Erythroblast (primary cell): ENCODE data around the gene RIPK3.

Experiments used
- DNase-seq, 2 experiments: peaks; one replicate each; lab custom pipeline; 2025; lab: John Stamatoyannopoulos, UW
- GATA1 ChIP-seq: IDR thresholded peaks from 2 replicates; pipeline ENCODE4 v1.6.1; 2011; ENCODE audit warnings: low read depth, mild to moderate bottlenecking, control low read depth, low read length, moderate library complexity
- POLR2A ChIP-seq: IDR thresholded peaks from 2 replicates; pipeline ENCODE4 v1.6.1; 2011; ENCODE audit warnings: mild to moderate bottlenecking, low read length

The RIPK3 gene

DNA sequence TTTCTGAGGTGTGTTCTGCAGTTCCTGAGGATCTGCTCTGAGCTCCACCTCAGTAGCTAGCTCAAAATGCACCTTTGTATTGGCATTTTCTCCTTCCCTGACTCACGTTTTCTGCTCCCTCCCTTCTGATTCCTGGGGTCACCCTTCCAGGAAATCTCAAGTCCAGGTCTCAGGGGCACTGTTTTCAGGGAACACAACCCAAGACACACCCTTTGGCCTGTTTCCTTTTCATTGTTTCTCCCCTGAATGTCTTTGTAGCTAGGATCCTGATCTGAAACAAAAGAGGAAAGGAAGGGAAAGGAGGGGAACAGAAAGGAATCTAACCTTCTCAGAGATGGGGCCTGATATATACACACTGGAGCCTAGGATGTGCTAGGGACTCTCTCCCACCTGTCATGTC is 7.3 kb upstream of the RIPK3 start:
- DNase-seq = no peak
- no peak for TF ChIP-seq POLR2A
- no peak for TF ChIP-seq GATA1

DNA sequence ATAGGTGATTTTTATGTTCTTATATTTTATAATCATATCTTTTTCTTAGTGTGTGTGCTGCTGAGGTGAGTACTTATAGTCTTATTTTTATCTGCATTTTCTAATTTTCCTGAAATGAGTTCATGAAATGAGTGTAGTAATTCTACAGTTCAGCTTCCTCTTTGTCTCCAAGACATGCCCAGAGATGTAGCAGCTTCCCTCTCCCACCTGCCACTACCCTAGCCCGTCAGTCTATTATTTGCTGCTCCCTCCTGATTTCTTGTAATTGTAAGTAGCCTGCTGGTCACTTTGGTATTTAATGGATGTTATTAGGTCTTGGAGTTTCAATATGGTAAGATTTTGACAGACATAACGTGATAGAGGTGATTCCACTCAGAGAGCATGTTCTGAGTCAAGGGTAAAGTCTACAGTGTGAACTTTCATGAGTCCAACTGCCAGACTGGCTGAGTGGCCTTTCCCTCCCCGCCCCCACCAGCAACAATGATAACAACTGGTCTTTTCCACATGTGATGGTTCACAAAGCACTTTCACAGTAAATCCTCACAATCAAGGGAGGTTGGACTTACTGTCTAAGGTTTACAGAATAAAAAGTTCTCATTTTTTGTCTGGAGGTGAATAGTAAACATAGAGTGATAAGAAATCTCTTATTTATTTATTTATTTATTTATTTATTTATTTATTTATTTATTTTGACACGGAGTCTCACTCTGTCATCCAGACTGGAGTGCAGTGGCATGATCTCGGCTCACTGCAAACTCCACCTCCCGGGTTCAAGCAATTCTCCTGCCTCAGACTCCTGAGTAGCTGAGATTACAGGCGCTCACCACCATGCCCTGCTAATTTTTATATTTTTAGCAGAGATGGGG is 4.2 kb upstream of the RIPK3 start:
- TF ChIP-seq POLR2A = no peak
- TF ChIP-seq GATA1 = no peak
- no peak for DNase-seq

DNA sequence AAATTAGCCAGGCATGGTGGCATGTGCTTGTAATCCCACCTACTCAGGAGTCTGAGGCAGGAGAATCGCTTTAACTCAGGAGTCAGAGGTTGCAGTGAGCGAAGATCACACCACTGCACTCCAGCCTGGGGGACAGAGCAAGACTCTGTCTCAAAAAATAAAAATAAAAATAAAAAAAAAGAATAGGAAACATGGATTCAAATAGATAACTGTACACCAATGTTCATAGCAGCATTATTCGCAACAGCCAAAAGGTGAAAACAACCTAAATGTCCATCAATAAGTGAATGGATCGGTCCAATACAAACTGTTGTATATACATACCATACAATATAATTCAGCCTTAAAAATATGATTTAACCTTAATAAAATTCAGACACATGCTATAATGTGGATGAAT is 3.1 kb upstream of the RIPK3 start:
- TF ChIP-seq GATA1 (no peak), POLR2A (no peak)
- no peak for DNase-seq

DNA sequence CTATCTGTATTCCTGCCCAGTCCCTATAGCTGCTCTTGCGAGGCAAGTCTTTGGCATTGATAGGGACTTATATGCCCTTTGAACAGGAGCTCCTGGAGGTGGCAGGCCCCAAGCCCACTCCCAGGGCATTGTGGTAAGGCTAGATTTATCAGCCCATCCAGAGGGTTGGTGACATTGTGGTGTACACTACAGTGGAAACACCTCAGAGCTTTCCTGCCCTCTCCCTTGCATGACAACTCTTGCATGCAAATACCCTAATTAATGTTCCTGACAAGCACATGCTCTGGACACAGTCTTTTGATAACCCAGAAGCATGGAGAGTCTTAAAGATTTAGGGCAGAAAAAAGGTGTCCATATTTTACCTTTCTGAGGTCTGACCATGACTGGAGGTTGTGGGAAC is 815 bp upstream of the RIPK3 start:
- DNase-seq = no peak
- TF ChIP-seq POLR2A (no peak), GATA1 (no peak)

DNA sequence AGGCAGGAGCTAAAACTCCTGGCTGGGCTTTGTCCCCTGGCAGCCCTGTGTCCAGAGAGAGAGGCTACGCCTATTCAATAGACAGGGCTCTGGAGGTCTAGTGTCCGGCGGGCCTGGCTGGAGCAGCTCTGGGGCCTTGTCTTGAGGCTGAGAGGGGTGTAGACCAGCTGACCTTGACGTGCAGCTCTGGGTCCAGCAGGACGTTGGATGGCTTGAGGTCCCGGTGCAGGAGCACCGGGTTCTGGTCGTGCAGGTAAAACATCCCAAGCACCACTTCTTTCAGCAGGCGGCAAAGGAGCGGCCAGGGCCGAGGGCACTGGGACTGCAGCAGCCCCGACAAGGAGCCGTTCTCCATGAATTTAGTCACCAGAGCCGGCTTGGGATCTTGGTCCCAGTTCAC is 948 bp downstream of the RIPK3 start:
- no peak for DNase-seq
- TF ChIP-seq POLR2A (no peak), GATA1 (no peak)

DNA sequence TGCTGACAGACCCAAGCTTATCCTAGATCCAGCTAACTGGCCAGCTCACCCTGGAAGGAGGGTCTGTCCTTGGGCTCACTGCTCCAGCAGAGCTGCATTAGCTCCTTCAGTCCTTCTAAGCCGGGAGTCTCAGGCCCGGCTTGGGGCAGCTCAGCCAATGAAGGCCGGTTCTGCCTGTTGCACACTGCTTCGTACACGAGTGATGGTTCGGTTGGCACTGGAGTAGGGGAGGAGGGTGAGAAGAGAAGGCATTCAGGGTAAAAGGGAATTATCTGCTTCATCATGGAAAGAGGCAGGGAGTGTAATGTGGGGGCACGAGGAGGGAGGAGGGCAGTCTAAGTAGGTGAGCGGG is 2.0 kb downstream of the RIPK3 start:
- TF ChIP-seq GATA1 (no peak), POLR2A (no peak)
- DNase-seq = no peak

DNA sequence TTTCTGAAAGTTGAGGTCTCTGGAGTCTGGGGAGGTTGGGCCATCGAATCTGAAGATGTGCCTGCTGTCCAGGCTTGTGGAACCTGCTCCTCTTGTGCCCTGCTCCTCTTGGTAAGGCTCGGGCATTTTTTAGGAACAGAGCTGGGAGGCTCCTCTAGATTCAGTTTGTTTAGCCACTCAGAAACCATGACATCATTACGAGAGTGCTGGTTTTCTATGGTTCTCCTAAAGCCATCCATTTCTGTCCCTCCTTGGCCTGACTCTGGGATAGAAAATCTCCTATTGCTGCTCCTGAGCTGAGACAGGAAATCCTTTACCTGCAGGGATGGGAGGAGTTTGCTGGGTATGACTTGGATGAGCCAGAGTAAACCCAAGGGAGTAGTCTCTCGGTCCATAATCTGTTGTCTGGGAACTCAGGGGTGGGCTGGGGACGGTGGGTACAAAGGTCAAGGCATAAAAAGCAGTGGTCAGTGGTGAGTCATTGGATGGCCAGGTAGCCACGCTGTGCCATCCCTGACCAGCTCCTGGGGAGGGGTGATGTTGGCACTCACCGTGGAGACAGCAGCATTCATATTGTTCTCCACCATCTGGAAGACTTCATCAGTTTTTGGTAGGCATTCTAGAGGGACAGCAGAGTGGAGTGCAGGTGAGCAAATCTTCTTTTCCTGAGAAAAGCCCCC is 2.5 kb downstream of the RIPK3 start:
- no peak for DNase-seq
- TF ChIP-seq POLR2A (no peak), GATA1 (no peak)

DNA sequence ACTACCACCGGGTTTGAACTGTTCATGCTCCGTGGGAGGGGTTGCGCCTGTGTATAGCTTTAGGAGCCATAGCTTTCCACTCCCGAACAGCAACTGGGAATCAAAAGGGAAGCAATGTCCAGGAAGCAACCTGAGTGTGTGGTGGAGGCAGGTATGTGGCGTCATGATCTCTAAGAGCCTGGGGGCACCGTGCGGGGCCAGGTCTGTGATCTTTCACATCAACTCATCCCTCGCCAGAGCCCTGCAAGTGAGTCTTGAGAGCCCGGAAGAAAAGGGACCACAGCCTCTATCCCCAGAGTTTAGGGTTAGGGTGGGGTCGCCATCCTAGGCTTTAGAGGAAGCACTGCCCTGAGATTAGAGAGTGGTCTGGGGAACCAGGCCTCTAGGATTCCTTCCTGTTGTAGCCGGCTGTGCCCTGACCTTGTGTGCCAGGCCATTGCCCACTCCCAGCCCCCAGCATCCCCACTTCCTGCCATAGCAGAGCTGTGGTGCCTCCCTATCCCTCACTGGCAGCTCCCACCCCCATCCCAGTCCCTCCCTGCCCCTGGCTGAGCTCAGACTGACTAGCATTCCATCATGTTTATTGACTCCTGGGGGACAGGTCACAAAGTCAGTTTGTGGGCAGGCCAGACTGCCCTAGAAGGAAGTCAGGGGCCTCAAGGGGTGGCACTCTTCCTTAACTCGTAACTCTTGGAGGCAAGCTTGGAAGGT is 4.2 kb downstream of the RIPK3 start:
- DNase-seq = no peak
- TF ChIP-seq GATA1 = no peak
- no peak for TF ChIP-seq POLR2A

DNA sequence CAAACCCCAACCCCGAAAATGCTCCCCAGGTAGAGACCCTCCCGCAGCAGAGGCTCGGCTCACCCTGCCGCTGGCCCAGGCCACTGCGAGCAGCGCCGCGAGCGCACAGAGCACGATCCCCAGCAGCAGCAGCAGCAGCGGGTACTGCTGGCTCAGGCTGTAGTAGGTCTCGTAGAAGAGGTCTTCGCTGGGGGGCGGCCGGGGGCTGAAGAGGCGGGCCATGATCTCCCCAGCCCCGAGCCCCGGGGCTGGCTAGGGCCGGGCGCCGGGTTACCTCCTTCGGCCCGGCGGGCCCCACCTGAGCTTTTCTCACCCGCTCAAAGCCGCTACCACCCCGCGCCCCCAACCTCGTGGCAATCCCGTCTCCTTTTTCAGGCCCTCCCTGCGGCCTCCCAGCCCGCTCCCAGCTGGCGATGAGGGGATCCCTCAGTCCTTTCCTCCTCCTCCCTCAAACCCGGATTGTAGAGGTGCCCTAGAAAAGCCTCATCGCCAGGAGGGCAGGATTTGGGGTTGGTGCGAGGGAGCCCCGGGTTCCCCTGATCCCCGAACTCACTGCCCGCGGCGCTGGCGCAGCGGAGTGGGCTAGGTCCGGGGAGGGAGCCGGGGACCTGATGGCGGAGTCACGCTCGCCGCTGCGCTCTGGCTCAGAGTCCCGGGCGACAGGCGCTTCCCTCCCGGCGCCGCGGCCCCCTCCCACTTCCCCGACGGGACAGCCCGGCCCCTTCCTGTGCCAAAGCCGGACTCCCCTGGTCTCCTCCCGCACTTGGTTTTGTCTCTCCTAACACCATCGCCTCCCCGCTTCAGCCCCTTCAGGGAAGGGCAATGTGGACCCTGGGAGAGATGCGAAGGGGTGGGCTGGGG is 5.1 kb downstream of the RIPK3 start, which contains the start of gene ADCY4:
TSS of gene ADCY4 (minus strand) at position 641 of the 861 bp plus-strand sequence. CDS start at position 222, 419 bp downstream.
- TF ChIP-seq POLR2A (no peak), GATA1 (no peak)
- no peak for DNase-seq

DNA sequence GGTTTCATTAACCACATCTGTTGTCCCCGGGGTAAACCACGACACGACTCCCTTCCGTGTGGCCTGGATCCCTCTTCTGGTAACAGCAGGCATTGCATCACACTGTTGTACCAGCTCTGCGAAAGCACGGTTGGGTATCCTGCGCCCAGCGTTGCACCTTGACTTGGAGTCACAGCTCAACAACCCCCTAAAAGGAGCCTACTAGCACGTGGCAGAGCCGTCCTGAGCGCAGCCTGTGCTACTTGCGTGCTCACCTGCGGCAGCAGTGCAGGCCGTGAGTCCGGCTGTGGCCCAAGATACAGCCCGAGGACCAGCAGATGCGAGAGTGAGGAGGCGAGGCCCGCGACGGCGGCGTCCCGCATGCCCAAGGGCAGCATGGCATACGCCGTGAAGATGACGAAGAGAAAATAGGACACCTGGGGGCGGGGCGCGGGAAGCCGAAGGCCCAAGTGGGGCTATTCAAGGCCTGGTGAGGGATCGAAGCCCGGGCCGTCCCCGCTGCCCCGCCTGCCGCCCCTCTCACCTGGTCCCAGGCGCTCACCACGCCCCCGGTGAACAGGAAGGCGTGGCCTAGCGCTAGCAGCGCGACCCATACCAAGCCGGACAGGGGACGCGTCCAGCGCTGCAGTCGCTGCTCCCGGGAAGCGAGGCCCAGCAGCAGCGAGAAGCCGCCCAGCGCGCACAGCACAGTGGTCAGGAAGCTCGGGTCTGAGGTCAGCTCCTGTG is 7.4 kb downstream of the RIPK3 start:
- peak; percentile 67 to 77 for DNase-seq
- TF ChIP-seq GATA1 (no peak), POLR2A (no peak)

DNA sequence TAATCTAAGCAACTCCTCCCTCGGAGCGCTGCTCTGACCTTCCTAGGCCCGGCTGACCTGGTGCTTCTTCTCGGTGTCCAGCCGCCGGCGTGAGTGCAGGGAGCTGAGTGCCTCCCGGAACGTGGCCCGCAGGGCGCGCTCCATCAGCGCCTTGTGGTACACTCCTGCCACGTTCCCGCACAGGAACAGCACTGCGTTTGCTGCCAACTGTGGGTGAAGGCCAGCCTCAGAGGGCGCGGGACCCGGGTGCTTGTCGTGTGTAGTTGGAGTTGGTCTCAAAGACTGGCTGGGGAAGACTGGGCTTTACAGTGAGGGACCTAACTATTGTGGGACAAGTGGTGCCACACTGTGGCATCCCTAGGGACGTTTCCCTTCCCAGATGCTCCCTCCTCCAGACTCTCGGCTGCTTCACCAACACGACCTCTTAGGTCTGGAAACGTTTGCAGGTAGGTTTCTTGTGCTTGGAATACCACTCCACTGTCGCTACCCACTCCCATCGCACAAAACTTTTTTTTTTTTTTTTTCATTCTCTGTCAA is 8.0 kb downstream of the RIPK3 start:
- no peak for DNase-seq
- TF ChIP-seq GATA1 = no peak
- no peak for TF ChIP-seq POLR2A

DNA sequence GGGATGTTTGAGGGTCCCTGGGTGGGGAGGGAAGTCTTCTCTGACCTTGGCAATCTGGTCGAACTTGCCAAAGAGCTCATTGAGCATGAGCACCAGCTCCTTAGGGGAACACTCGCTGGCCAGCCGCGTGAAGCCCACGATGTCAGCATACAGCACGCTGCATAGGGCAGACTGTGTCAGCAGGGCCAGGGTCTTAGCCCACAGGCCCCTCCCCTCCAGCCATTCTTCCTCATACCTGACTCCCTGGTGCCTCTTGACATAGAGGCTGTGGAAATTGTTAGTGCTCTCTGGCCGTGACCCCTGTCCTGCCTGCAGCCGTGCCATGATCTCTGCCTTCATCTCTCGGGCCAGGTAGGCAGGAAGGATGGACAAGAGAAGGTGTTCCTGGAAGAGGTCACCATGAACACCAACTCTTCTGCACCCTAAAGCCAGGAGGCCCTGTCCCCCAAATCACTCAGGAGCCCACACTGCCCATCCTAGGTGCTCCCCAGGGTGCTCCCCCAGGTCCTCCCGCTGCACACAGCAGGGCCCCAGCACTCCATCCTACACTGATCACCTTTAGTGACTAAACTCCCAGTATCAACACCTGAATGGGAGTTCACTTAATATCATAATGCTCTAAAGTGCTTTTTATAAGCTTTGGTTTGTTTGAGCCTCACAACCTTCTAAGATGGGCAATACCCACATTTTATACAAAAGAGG is 8.7 kb downstream of the RIPK3 start:
- DNase-seq = no peak
- TF ChIP-seq POLR2A (no peak), GATA1 (no peak)
